Mammary epithelial cell (primary cell): Measurements from ENCODE around the gene COQ8B.

Source experiments
- CTCF ChIP-seq, 2 donors: IDR thresholded peaks in 1 of 2; conservative IDR thresholded peaks in 1 of 2; 2 replicates each; pipeline ENCODE4 v1.5.1; 2011 to 2012; ENCODE audit warnings: inconsistent platforms in 2 of 2, low read length in 2 of 2, mild to moderate bottlenecking in 2 of 2, control low read depth in 1 of 2, low read depth in 1 of 2; ENCODE audit not compliant: insufficient read depth in 1 of 2; ENCODE audit errors: extremely low read depth in 1 of 2
- EZH2 ChIP-seq: IDR thresholded peaks from 2 replicates; pipeline ENCODE4 v1.6.1; 2012; ENCODE audit warnings: low read length, inconsistent platforms, borderline replicate concordance

GRCh38 chr19:40688309-40688708 lies 28.4 kb downstream of the COQ8B start:
- TF ChIP-seq EZH2 (no peak), CTCF (conservative IDR thresholded peaks at IDR 0.05 in 1 of 2, IDR thresholded peaks at IDR 0.05 in 1 of 2; ENCODE audit: extremely low read depth in 1 of 2, insufficient read depth in 1 of 2, low read depth in 1 of 2, low read length in 2 of 2) (no peak)
